GM19238 (cell line): Measurements from ENCODE around the gene CASS4.

Experiments used
- DNase-seq: peaks from one replicate; pipeline ENCODE4 v3.0.0; 2011; ENCODE audit warnings: low spot score; ENCODE audit not compliant: insufficient read length

The CASS4 gene

DNA sequence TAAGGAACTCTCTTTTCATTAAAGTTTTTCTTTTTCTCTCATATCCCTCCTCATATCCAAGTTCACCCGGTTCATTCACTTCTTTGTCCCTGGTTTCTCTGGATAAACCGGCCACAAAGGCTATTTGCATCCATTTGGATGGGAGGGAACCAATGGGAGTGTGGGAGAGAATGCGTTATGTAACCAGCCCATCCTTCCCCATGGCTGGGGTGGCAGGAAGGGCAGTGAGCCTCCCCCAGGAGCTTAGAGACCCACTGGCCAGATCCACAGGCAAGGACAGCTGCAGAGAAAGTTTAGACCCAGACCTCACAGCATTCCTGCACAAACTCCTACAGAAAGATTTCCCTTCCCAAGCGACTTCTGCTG is 10.7 kb downstream of the CASS4 start:
- DNase-seq: no peak

DNA sequence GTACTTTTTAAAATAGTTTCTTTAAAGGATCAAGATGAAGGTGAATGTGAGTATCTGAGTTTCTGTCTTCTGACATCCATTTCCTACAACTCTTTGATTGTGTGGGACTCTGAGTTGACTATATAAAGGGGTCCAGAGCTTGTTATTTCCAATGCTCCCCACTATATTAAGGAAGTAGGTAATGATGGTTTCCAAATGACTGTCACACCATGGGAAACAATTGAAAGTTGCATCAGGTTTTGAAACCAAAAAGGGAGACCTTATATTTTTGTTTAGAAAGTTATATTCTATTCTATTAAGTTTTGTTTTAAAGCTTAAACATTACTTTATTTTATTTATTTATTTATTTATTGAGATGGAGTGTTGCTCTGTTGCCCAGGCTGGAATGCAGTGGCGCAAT is 11.2 kb downstream of the CASS4 start:
- no peak for DNase-seq

DNA sequence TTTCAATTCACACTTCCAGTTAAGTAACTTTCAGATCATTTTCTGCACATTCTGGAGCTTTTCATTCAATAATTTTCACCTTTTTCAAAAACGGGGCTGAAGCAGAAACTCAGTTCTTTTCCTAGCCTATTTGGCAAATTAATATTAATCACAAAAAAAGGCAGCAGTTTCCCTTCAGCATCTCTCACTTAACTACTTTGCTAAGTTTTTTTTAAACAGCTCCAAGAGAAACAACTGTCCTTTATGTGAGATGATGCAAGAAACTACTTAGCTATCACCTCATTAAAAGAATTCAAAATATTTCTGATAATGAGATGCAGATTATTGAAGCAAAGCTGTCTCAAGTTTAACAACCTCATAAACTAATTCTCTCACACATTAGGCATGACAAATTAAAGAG is 11.8 kb downstream of the CASS4 start:
- no peak for DNase-seq

DNA sequence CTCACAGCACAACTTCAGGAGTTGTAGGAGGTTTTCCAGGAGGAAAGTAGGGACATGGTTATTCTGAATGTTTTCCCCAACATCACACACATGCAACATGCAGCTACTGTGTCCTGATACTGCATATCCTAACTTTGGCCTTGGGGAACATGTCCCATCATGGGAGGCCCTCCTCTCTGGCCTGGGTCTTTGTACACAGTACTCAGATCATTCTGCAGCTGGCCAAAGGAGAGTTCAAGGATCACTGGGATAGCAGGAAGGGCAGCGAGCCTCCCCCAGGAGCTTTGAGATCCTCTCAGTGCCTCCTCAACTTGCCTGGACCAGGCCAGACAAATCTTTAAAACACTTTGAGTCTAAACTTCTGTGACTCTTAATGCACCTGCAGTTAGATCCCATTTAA is 12.9 kb downstream of the CASS4 start:
- DNase-seq: no peak

DNA sequence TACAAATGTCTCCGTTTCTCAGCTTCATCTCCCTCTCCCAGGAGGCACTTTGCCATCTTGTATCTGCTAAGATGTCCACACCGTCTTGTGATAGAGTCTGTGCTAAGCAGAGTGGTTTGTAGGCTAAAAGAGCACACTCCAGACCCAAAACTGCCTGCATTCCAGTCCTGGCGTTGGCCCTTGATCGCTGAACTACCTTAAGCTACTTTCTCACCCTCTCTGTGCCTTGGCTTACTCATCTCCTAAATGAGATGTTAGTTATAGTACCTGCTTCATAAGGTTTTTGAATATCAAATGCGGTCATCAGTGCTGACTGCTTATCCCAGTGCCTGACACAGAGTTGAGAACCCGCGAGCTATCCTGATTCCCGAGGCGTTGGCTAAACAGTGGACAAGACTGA is 14.0 kb downstream of the CASS4 start:
- no peak for DNase-seq

DNA sequence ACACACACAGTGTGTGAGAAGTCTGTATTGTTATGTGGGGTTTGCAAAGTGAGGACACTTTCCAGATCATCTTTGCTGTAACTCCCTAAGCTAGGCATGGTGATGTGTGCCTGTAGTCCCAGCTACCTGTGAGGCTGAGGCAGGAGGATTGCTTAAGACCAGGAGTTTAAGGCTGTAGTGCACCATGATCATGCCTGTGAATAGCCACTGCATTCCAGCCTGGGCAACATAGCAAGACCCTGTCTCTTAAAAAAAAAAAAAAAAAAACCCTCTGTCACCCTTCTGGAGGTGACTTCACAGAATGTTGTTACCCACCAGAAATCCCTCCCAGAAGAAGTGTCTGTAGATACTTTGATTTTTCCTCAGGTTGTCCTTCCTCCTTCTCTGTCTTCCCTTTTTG is 14.9 kb downstream of the CASS4 start:
- no peak for DNase-seq

DNA sequence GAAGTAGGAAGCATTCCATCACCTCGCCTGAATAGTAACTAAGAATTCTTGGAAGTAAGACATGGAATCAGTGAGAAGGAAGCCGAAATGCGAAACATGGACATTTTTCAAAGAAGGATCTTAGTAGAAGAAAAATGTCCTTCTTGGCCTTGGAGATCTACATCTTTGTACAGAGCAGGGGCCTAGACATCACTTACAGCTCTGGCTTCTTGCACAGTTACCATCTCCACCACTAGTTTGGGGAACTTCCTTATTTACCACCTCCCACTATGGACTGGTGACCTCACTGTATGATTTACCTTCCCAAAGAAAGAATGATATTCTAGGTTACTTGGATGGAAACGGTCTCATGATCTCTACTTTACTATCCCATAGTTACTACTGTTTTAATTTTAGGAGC is 15.7 kb downstream of the CASS4 start:
- DNase-seq: no peak

DNA sequence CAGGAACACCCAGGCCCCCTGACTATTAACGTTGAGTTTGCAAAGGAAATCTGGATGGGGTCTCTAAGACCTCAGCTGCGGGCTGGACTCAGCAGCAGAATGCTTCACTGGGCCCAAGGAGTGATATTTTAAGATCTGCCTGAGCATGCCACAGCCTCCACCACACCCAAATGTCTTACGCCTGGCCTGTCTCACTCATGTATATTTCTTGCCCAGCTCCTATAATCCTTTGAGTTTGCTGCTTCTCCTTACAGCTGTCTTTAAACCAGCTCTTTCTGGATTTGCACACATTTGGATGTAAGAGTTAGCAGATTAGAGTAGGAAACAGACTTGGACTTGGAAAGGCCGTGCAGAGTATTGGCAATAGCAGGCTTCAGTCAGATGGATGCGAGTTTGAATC is 16.4 kb downstream of the CASS4 start:
- DNase-seq: no peak

DNA sequence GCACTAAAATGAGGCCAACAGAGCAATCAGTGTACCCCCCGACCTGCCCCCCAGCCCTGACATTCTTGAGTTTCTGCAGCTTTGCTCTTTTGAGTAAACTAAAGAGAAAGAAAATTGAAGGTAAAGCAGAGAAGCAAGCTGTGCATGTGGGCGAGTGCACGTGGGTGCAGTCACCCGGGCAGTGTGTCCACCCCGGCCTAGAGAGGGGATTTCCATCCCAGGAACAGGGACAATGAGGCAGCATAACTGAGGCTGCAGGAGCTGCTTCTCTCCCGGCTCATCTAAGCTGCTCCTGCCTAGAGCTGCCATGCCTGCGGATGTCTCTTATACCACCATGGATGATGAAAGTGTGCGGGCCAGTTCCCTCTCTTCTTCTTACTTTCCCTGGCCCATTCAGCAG is 16.8 kb downstream of the CASS4 start:
- no peak for DNase-seq

DNA sequence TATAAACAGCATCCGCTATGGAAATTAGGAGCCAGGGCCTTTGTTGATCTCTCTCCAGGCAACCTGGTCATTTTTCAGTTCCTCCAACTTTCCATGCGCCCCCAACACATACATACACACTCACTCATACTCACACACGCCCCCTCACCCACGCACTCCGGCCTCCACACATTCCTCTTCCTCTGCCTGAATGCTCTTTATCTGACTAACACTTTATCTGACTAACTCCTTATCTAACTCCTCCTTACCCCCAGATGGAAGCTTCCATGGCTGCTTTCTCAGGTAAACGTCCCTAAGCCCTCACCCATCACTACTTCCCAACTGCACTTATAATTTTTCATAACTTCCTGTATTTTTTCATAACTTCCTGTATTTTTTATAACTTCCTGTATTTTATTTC is 17.4 kb downstream of the CASS4 start:
- no peak for DNase-seq

DNA sequence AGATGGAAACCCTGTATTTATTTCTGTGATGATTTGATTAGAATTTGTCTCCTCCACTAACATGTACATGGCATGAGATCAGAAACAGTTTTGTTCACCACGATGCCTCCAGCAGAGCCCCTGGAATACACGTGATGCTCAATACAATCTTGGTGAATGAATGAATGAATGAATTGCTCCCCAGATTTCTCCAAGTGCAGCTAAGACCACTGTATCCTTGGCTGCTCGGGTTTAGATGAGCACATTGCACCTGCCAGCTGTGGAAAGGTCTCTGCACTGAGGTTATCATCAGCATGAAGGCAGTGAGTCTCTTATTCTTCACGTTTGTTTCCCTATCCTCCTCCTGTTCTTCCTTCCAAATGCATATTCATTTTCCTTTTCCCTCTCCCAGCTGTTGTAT is 17.9 kb downstream of the CASS4 start:
- DNase-seq: no peak

DNA sequence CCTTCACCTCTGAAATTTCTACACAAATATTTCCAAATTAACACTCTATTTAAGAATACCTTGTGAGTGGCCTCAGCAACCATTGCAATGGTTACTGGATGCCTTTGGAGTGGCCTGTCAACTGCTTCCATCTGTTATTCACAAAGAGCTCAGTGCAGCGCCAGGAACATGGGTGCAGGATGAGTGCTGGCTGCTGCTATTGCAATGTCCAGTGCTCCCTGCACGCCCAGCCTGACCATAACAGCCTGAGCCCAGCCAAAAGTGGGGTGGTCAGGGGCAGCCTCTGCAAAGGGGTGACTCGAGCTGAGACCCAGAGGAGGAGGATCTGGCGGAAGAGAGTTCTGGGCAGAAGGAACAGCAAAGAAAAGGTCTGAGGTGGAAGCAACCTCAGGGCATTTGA is 18.4 kb downstream of the CASS4 start:
- no peak for DNase-seq

DNA sequence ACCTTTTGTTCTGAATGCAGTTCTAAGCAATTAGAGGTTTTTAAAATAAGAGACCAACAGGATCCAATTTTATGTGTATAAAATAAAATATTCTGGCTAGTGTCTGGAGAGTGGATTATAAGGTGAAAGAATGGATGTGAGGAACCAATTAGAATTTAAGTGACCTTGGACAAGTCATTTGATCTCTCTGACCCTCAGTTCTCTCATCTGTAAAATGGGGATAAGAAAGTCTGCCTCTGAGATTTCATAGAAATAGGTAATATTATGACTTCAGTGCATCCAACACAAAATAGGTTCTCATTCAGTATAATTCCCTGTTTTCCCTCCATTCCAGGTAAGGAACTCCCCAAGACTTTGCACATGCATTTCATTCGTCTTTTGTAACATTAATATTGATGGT is 18.9 kb downstream of the CASS4 start:
- DNase-seq: no peak

DNA sequence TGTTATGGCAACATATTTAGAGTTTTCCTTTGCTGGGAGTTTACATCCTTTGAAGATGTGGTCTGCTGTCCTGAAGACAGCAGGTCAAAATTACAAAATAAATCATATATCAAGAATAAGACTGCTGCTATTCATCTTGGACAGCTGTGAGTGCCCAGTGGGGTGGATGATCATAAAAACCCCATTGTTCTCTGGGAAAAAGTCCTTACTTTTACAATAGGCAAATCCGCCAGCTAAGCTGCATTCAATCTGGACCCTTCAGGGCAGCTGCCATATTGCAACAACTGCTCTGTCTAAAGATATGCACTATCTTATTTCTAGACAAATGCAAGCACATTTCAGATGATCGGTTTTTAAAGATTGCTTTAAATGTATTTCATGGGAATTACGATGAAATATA is 19.4 kb downstream of the CASS4 start:
- DNase-seq: no peak

DNA sequence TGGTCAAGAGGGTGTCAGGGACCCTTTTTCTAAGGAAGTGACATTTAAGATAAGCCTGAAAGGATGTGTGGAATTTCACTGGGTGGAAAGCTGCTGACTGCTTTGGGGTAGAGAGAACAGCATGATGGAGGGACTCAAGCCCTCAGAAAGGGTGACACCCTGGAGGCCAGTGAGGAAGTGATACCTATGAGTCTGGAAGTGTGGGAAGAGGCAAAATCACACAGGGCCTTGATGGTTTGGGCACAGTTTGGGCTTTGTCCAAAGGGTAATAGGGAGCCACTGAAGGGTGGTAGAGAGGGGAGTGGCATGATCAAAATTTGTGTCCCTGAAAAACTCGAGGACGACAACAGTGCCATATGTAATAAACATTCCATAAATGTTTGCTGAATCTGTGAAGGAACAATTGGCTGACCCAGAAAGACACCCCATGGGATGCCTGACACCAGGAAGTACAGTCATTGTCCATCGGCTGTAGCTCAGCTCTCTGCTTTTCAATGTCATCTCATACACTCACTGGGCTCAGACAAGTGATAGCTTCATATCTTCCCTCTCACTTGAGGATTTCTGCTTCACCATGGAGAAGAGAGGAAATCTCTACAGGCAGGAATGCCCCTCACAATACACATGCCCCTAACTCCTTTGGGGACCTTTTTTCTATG is 21.3 kb downstream of the CASS4 start:
- no peak for DNase-seq

DNA sequence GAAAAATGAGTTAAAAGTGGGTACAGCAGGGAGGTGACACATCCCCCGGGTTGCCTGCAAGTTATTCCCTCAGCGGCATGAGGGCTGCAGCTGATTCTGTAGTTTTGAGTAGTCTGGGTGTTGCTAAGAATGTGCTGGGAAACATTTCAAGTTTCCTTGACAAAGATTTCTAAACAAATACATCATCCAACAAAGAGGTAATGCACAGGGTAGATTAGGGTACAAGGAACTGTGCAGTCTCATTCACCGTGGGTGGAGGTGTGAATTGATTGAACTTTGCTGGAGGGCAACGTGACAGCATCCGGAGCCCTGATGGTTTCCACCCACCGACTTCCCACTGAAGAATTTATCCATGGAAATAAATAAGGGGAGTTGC is 21.8 kb downstream of the CASS4 start:
- DNase-seq: no peak

DNA sequence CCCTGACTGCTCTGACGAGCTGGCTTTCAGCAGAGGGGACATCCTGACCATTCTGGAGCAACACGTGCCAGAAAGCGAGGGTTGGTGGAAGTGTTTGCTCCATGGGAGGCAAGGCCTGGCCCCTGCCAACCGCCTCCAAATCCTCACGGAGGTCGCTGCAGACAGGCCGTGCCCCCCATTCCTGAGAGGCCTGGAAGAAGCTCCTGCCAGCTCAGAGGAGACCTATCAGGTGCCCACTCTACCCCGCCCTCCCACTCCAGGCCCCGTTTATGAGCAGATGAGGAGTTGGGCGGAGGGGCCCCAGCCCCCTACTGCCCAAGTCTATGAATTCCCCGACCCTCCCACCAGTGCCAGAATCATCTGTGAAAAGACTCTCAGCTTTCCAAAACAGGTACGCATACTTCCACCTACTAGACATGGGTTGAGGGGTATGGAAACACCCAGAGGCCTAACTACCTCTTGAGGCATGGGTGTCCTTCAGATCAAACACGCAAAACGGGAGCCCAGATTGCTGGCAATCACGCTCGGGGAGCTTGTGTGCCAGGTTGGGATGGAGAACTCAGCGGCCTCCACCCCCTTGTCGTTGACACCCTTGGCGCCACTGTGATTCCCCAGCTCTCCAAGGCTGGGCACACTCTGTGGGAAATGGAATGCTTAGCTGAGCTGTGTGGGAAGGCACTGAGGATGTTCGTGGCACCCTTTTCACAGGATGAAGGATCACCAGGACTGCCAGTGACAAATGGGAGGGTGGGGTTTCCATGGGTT is 25.3 kb downstream of the CASS4 start:
- no peak for DNase-seq

DNA sequence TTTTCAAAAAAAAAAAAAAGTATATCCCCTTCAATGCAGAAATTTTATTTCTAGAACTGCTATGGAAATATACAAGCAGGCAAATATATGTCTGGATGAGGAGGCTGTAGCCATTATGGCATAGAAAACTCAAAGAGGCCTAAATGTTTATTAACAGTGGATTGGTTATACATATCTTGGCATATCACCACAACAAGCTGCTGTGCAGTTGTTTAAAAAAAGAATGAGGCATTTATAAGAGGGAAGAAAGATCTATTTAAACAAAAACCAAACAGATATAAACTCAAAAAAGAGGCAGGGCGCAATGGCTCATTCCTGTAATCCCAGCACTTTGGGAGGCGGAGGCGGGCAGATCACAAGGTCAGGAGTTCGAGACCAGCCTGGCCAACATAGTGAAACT is 26.2 kb downstream of the CASS4 start:
- DNase-seq: no peak

DNA sequence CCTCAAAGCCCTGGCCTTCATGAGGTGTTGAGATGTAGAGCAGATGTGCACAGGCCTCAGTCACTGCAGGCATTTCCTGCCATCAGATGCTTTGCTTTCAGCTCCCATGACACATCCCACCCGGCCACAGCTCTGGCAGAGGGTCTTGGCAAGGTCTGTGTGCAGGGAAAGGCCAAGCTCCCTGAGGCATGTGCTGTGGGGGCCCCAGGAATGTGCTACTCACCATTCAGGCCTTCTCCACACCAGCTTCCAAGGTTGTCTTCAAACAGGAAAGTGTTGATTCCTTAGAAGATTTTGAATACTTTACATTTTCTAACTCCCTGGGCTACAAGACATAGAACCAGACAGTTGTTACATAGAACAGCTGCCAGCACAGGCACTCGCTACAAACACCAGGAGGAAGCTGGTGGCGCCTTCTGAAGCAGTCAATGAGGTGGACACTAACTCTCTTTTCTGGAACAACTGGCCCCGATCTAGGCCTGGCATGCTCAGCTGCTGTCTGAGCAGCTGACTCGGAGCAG is 27.8 kb downstream of the CASS4 start:
- no peak for DNase-seq

DNA sequence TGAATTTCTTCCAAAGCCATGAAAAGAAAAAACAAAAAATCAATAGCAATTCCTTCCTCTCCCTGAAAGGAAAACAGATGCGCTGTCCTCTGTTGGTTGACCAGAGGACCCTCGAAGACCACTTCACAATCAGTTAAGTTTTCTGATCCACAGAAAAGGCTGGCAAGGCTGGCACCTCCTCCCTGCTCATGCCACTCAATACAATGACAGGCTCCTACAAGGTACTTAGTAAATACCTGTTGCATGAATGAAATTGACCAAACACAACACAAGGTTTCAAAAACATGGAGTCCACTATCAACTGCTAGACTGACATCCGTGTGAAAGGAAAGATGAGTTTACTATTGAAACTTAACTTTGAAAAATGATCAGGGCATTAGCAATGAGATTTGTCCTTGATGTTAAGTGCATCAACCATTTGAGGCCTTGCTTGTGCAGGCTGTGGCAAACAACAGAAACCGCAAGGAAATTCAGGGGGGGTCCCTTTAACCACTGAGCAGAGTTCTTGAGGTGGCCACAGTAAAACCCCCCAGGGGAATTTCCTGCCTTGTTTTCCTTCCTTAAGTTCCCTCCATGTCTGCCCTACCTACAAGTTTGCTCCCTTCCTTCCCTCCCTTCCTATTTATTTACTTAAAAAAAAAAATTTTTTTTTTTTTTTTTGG is 28.4 kb downstream of the CASS4 start:
- DNase-seq: peak; percentile 24

DNA sequence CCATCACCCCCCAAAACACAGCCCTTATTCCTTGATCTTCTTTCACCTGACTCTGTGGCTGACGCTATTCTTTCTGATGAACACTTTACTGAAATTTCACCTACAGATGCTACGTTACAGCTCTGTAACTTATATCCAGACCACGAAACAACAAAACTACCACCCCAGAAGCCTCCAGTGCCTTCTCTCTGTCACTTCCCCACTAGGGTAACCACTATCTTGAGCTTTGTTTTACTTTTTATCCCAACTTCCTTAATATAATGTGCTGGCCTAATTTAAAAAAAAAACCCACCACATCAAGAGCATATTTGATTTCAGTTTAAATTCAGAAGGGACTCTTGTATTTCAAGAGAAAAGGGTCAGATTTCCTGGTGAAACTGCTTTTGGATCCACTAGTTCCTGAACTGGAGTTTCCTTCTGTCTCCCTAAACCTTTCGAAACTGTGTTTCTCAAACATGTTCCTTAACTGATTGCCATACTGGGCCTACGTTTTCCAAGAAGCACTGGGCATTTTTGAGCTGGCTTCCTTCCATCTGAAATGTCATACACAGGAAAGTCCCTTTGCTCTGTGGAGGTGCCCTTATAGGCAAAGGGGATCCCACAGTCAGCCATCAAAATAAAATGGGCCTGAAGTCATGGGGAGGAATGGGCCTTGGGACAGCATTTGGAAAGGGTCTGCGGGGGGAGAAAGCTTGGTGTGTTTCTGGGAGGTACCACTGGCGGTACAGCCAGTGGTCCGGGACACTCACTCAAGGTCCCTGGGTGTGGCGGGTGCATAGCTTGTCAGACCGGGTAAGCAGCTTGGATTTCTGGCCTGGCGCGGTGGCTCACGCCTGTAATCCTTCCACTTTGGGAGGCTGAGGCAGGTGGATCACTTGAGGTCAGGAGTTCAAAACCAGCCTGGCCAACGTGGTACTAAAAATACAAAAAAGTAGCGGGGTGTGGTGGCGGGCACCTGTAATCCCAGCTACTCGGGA is 30.6 kb downstream of the CASS4 start:
- DNase-seq: no peak
